GM12878 (cell line): ENCODE measurements around the gene CREG2. TPM values are rescaled to one million over a fixed set of nuclear protein-coding genes. Genes with fewer than 3 reads are reported as not detected.

ENCODE experiments used
- ATAC-seq: fragments of 200-7000 bp; cut with Tn5 transposase; 3 replicates; pipeline ENCODE4 v1.9.1; 2020; ENCODE audit warnings: mild to moderate bottlenecking, moderate library complexity
- BruUV-seq: library from RNA; stranded (reverse); fragments of 400-500 nt; replicated peaks from 2 replicates; lab custom pipeline; 2021; lab: Mats Ljungman, UMichigan
- CTCF ChIA-PET: fragments of 300-600 bp; sonication (Branson Sonifier 250); formaldehyde crosslinking; extraction: SDS; loops from one replicate; lab custom pipeline; 2021; ENCODE audit warnings: inconsistent platforms; lab: Yijun Ruan, JAX
- POLR2A ChIA-PET: fragments of 350-600 bp; formaldehyde crosslinking; extraction: SDS; loops from one replicate; lab custom pipeline; 2021; ENCODE audit warnings: inconsistent platforms; lab: Charles Lee
- RAD21 ChIA-PET: fragments of 300-600 bp; sonication (Branson Sonifier 250); formaldehyde crosslinking; loops from one replicate; lab custom pipeline; 2023; ENCODE audit warnings: antibody characterized with exemption; ENCODE audit not compliant: unreplicated experiment; lab: Charles Lee
- SMC1A ChIA-PET: fragments of 300-600 bp; sonication (Branson Sonifier 250); formaldehyde crosslinking; loops from one replicate; lab custom pipeline; 2023; ENCODE audit not compliant: unreplicated experiment, uncharacterized antibody; lab: Charles Lee
- DNase-seq: peaks from one replicate; pipeline ENCODE4 v3.0.0-alpha.2; 2011; ENCODE audit warnings: low read depth, low spot score
- FAIRE-seq: peaks from 3 replicates; lab custom pipeline; 2011; peaks lifted over from hg19 to GRCh38; lab: Jason Lieb, UNC
- H2AFZ ChIP-seq: 2 replicates; pipeline ENCODE4 v1.6.0; 2011; ENCODE audit warnings: low read depth, low read length, control low read depth; ENCODE audit not compliant: control insufficient read depth
- H3K27ac ChIP-seq: 2 replicates; pipeline ENCODE4 v1.5.1; 2011; ENCODE audit warnings: control low read depth; ENCODE audit not compliant: control insufficient read depth, insufficient read depth
- H3K27me3 ChIP-seq, 2 experiments: replicated peaks in 1 of 2; 2 replicates each; pipeline versions ENCODE4 v1.6.0 to v1.6.1; 2011; ENCODE audit warnings: low read length in 1 of 2; ENCODE audit not compliant: control insufficient read depth in 2 of 2, insufficient read depth in 2 of 2
- H3K36me3 ChIP-seq, 2 experiments: 2 replicates each; pipeline ENCODE4 v1.5.1; 2011; ENCODE audit warnings: low read length in 1 of 2; ENCODE audit not compliant: control insufficient read depth in 2 of 2, insufficient read depth in 2 of 2
- H3K4me1 ChIP-seq: 2 replicates; pipeline ENCODE4 v1.6.1; 2011; ENCODE audit warnings: mild to moderate bottlenecking, low read length, moderate library complexity, mixed read lengths; ENCODE audit not compliant: control insufficient read depth, insufficient read depth
- H3K4me2 ChIP-seq: 2 replicates; pipeline ENCODE4 v1.6.0; 2011; ENCODE audit warnings: control low read depth; ENCODE audit not compliant: control insufficient read depth, insufficient read depth
- H3K4me3 ChIP-seq: fragments of 200-600 bp; sonication (generic); 2 replicates; pipeline ENCODE4 v1.5.1; 2016
- H3K79me2 ChIP-seq: 2 replicates; pipeline ENCODE4 v1.6.0; 2011; ENCODE audit warnings: low read length; ENCODE audit not compliant: control insufficient read depth, insufficient read depth
- H3K9ac ChIP-seq: 2 replicates; pipeline ENCODE4 v1.8.0; 2011; ENCODE audit warnings: low read length, control low read depth, mixed read lengths; ENCODE audit not compliant: control insufficient read depth, insufficient read depth
- H3K9me3 ChIP-seq: replicated peaks from 3 replicates; pipeline ENCODE4 v1.5.1; 2011; ENCODE audit warnings: mild to moderate bottlenecking, low read length; ENCODE audit not compliant: control insufficient read depth, insufficient read depth
- H4K20me1 ChIP-seq: 2 replicates; pipeline ENCODE4 v1.6.0; 2011; ENCODE audit not compliant: control insufficient read depth, insufficient read depth
- CHD2 ChIP-seq: IDR thresholded peaks from 2 replicates; pipeline ENCODE4 v1.6.1; 2011; ENCODE audit warnings: low read depth, low read length, improper control_type of control experiment, borderline replicate concordance
- WGBS: methylation state at CpG from one replicate; pipeline ENCODE4 v1.1.6; 2016; ENCODE audit warnings: low lambda C conversion rate; ENCODE audit not compliant: insufficient replicate concordance, insufficient coverage; ENCODE audit errors: missing lambda C conversion rate; 5-methylcytosine and 5-hydroxymethylcytosine counted together
- in situ Hi-C: fragments of 300-500 bp; cut with MboI; formaldehyde crosslinking; loops from 9 replicates; pipeline ENCODE4 v1.14.3; 2018; ENCODE audit warnings: mixed read lengths
- intact Hi-C: fragments of 100-400 bp; cut with micrococcal nuclease; formaldehyde crosslinking; loops from one replicate; pipeline ENCODE4 v1.14.2; 2022; ENCODE audit not compliant: unreplicated experiment
- polyA plus RNA-seq, 11 experiments: library from polyadenylated mRNA; depleted of rRNA in 4 of 11; unstranded in 6 of 11; stranded (reverse) in 5 of 11; fragments of >200 nt; fragmentation: Nextera tagmentation in 4 of 11; fragmentation: Illumina TruSeq in 1 of 11; extraction: Ambion mirVana in 4 of 11; extraction: Trizol in 1 of 11; gene quantifications; 1 replicate in 1 of 11; 2 replicates in 10 of 11; pipeline versions ENCODE4 v1.2.1 to v1.2.3, GENCODE V29; 2011 to 2016; ENCODE audit warnings: inconsistent platforms in 2 of 11, missing spikeins in 2 of 11, low read depth in 1 of 11
- total RNA-seq, 4 experiments: library from RNA; depleted of rRNA in 3 of 4; stranded (reverse); fragments of >200 nt in 3 of 4; fragmentation: Illumina TruSeq in 1 of 4; extraction: Trizol in 1 of 4; gene quantifications; 2 replicates each; pipeline versions ENCODE4 v1.2.1 to v1.2.3, GENCODE V29; 2013 to 2021
- TF ChIP-seq, protein P1 (sequence below): fragments of 450-650 bp; IDR thresholded peaks from 2 replicates; pipeline ENCODE4 v1.6.1; 2016; ENCODE audit warnings: mild to moderate bottlenecking
- TF ChIP-seq, protein P2 (sequence below), 3 experiments: IDR thresholded peaks in 2 of 3; conservative IDR thresholded peaks in 1 of 3; 2 replicates each; pipeline ENCODE4 v1.5.1; 2011; ENCODE audit warnings: low read depth in 3 of 3, low read length in 3 of 3, mild to moderate bottlenecking in 3 of 3, control low read depth in 2 of 3, moderate library complexity in 2 of 3, inconsistent platforms in 1 of 3, mixed read lengths in 1 of 3; ENCODE audit not compliant: control insufficient read depth in 2 of 3, insufficient read depth in 1 of 3; ENCODE audit errors: extremely low read depth in 1 of 3

The CREG2 gene
- total and polyA plus RNA-seq, 10 of the 15 experiments (the other 5 are each of a cell fraction or from before 2014, with no cell fraction given): not detected

DNA sequence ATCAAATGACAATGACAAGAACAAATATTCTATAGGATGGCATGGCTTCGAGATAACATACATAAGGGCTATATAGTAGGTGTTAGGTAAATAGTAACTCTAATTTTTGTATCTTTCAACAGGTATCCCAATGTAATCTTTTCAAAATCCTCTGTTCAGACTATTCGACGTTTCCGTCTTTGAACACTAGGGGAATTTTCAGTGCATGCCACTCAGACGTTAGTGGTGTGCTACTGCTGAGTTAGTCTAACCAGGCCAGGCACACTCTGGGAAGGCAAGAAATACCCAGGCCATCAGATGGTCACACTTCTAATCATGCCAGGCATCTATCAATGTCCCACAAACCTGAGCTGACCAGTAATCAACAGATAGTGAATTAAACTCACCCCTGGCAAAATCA lies 14.6 kb upstream of the CREG2 start:
- H3K36me3 ChIP-seq: no peaks in the 10 kb centered on the region
- no peaks in the 10 kb centered on the region for H3K9me3 ChIP-seq
- H3K27ac ChIP-seq: no peak overlapping the region
- FAIRE-seq (no peak), DNase-seq (no peak), ATAC-seq (peak; percentile 59)
- ChIA-PET SMC1A (no interaction called here), RAD21 (no interaction called here), CTCF (no interaction called here), POLR2A (no interaction called here)
- H3K4me3 ChIP-seq: no peak overlapping the region
- no peaks in the 10 kb centered on the region for H3K4me1 ChIP-seq
- WGBS: 26% methylated on average over 5 of the region's 5 CpGs
- no peak overlapping the region for H3K9ac ChIP-seq
- peaks cover 0 to 14% of the 10 kb centered on the region in 2 experiments; a peak in 3 of 4 replicates for H3K27me3 ChIP-seq
- intact Hi-C loops: loop anchor here (5.0 to 10.0 kb wide), 2 partner anchors 50 to 387 kb away; no protein-coding TSS in a partner anchor
- BruUV-seq: no TSS peak
- H2AFZ ChIP-seq: no peak overlapping the region
- H4K20me1 ChIP-seq: no peaks in the 10 kb centered on the region
- H3K4me2 ChIP-seq: no peak overlapping the region
- no peak for TF ChIP-seq CHD2
- TF ChIP-seq, protein P1, sequence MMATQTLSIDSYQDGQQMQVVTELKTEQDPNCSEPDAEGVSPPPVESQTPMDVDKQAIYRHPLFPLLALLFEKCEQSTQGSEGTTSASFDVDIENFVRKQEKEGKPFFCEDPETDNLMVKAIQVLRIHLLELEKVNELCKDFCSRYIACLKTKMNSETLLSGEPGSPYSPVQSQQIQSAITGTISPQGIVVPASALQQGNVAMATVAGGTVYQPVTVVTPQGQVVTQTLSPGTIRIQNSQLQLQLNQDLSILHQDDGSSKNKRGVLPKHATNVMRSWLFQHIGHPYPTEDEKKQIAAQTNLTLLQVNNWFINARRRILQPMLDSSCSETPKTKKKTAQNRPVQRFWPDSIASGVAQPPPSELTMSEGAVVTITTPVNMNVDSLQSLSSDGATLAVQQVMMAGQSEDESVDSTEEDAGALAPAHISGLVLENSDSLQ: peak; percentile 55
- TF ChIP-seq, protein P2, sequence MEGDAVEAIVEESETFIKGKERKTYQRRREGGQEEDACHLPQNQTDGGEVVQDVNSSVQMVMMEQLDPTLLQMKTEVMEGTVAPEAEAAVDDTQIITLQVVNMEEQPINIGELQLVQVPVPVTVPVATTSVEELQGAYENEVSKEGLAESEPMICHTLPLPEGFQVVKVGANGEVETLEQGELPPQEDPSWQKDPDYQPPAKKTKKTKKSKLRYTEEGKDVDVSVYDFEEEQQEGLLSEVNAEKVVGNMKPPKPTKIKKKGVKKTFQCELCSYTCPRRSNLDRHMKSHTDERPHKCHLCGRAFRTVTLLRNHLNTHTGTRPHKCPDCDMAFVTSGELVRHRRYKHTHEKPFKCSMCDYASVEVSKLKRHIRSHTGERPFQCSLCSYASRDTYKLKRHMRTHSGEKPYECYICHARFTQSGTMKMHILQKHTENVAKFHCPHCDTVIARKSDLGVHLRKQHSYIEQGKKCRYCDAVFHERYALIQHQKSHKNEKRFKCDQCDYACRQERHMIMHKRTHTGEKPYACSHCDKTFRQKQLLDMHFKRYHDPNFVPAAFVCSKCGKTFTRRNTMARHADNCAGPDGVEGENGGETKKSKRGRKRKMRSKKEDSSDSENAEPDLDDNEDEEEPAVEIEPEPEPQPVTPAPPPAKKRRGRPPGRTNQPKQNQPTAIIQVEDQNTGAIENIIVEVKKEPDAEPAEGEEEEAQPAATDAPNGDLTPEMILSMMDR (IDR thresholded peaks at IDR 0.05 in 2 of 3, conservative IDR thresholded peaks at IDR 0.05 in 1 of 3; ENCODE audit: control insufficient read depth in 2 of 3, extremely low read depth in 1 of 3, insufficient read depth in 1 of 3, low read depth in 3 of 3, low read length in 3 of 3): peak in 2 of 3 experiments; percentile 22 to 31; a peak in 1 of 6 replicates
- in situ Hi-C loops: loop anchor here (25.0 kb wide), 1 partner anchor 1060 kb away; the partner anchor contains the start of gene SLC9A4
- no peaks in the 10 kb centered on the region for H3K79me2 ChIP-seq
